ENCODE data around the gene NDFIP1.

Gene NDFIP1

GRCh38 chr5:142120247-142120935, 11.8 kb downstream of the NDFIP1 start:
- POLR2A ChIA-PET: no interaction called here

GRCh38 chr5:142122121-142122520, 13.5 kb downstream of the NDFIP1 start:
- H3K4me1 ChIP-seq (ENCODE audit: control insufficient read depth, insufficient read depth, low read length): peaks cover 18% of the 10 kb centered on the region
- peaks cover 0 to 15% of the 10 kb centered on the region in 2 experiments; a peak in 1 of 3 replicates for H3K36me3 ChIP-seq (ENCODE audit: control insufficient read depth in 2 of 2, insufficient read depth in 1 of 2, low read length in 2 of 2)
- no peak overlapping the region for H3K4me3 ChIP-seq (ENCODE audit: low read depth, low read length)
- CTCF ChIA-PET: interaction anchor here (0.6 to 1.5 kb wide), 3 partner anchors 13 to 849 kb away, joined by 3 to 4 read pairs (median 3); no protein-coding TSS in a partner anchor
- POLR2A ChIA-PET: no interaction called here
- H3K27ac ChIP-seq (ENCODE audit: extremely low read depth, low read depth, low read length): no peak overlapping the region
- H3K9me3 ChIP-seq (ENCODE audit: control insufficient read depth, insufficient read depth, low read depth, low read length): no peaks in the 10 kb centered on the region
- TF ChIP-seq ZNF791 (tag by site-specific recombination; IDR thresholded peaks at IDR 0.05): no peak

More at GRCh38 chr5:142120247-142120935, 11.8 kb downstream of the NDFIP1 start:
- H3K4me1 ChIP-seq (ENCODE audit: control insufficient read depth, insufficient read depth, low read length): peaks cover 18% of the 10 kb centered on the region
- CTCF ChIA-PET: no interaction called here
- no peaks in the 10 kb centered on the region for H3K9me3 ChIP-seq (ENCODE audit: control insufficient read depth, insufficient read depth, low read depth, low read length)
- no peak overlapping the region for H3K27ac ChIP-seq (ENCODE audit: extremely low read depth, low read depth, low read length)
- peaks cover 0 to 15% of the 10 kb centered on the region in 2 experiments; a peak in 2 of 3 replicates for H3K36me3 ChIP-seq (ENCODE audit: control insufficient read depth in 2 of 2, insufficient read depth in 1 of 2, low read length in 2 of 2)
- no peak overlapping the region for H3K4me3 ChIP-seq (ENCODE audit: low read depth, low read length)
- TF ChIP-seq SP3 (tag by site-specific recombination; IDR thresholded peaks at IDR 0.05): no peak
- TF ChIP-seq ZNF138 (tag by site-specific recombination; IDR thresholded peaks at IDR 0.05; ENCODE audit: borderline replicate concordance): no peak
- peak; percentile 41; the same call in 1 of the 2 replicates for TF ChIP-seq ZNF664 (tag by site-specific recombination; IDR thresholded peaks at IDR 0.05)
- TF ChIP-seq ZNF335 (tag by site-specific recombination; conservative IDR thresholded peaks at IDR 0.05): no peak
- TF ChIP-seq PRDM6 (tag by site-specific recombination; IDR thresholded peaks at IDR 0.05): peak; percentile 35; the same call in 1 of the 2 replicates
- no peak for TF ChIP-seq ZNF350 (tag by site-specific recombination; IDR thresholded peaks at IDR 0.05)
- TF ChIP-seq ZNF692 (tag by site-specific recombination; IDR thresholded peaks at IDR 0.05): no peak
- no peak for TF ChIP-seq ZNF37A (tag by site-specific recombination; IDR thresholded peaks at IDR 0.05)
- TF ChIP-seq AEBP2 (tag by site-specific recombination; IDR thresholded peaks at IDR 0.05; ENCODE audit: borderline replicate concordance): no peak
- peak; percentile 66 for TF ChIP-seq SCRT2 (tag by site-specific recombination; IDR thresholded peaks at IDR 0.05)
- no peak for TF ChIP-seq ZNF121 (tag by site-specific recombination; IDR thresholded peaks at IDR 0.05)
- no peak for TF ChIP-seq ZNF610 (tag by site-specific recombination; IDR thresholded peaks at IDR 0.05; ENCODE audit: borderline replicate concordance)
- TF ChIP-seq ZNF513 (tag by site-specific recombination; IDR thresholded peaks at IDR 0.05): no peak
- TF ChIP-seq ZNF10 (tag by site-specific recombination; IDR thresholded peaks at IDR 0.05): no peak
- no peak for TF ChIP-seq ZNF624 (tag by site-specific recombination; IDR thresholded peaks at IDR 0.05)
- TF ChIP-seq ZNF341 (tag by site-specific recombination; IDR thresholded peaks at IDR 0.05; ENCODE audit: low read depth): no peak
- TF ChIP-seq ZNF791 (tag by site-specific recombination; IDR thresholded peaks at IDR 0.05): no peak

Data from HEK293 (cell line).